Measurements from ENCODE around the gene C1QL2.
A peak's percentile ranks its signal among the peaks of the same experiment; 100 is the strongest.

Gene C1QL2

GRCh38 chr2:119178776-119179175 is 20.2 kb upstream of the C1QL2 start:
- no peak for DNase-seq

GRCh38 chr2:119177838-119178190 is 19.3 kb upstream of the C1QL2 start:
- no peak for DNase-seq

GRCh38 chr2:119177171-119177837 is 18.8 kb upstream of the C1QL2 start:
- no peak for DNase-seq

- DNase-seq: no peak
These were observed 17.0 kb upstream of the C1QL2 start for GRCh38 chr2:119175517-119175916.

GRCh38 chr2:119174993-119175347 is 16.4 kb upstream of the C1QL2 start:
- no peak for DNase-seq

GRCh38 chr2:119174216-119174992 is 15.9 kb upstream of the C1QL2 start:
- peak; percentile 51 for DNase-seq

- DNase-seq: no peak
These were observed 15.1 kb upstream of the C1QL2 start for GRCh38 chr2:119173556-119174060.

- no peak for DNase-seq
These were observed 12.0 kb upstream of the C1QL2 start for GRCh38 chr2:119170504-119170903.

GRCh38 chr2:119169717-119170116 is 11.2 kb upstream of the C1QL2 start:
- no peak for DNase-seq

GRCh38 chr2:119160361-119160990 is 1.9 kb upstream of the C1QL2 start:
- no peak for DNase-seq

GRCh38 chr2:119157850-119158511 is 570 bp downstream of the C1QL2 start:
- DNase-seq: no peak

GRCh38 chr2:119156891-119157773 is 1.4 kb downstream of the C1QL2 start:
- no peak for DNase-seq

- no peak for DNase-seq
These were observed 2.3 kb downstream of the C1QL2 start for GRCh38 chr2:119156105-119156890.

GRCh38 chr2:119155633-119156032 is 2.9 kb downstream of the C1QL2 start:
- DNase-seq: no peak

GRCh38 chr2:119154076-119154475 is 4.5 kb downstream of the C1QL2 start:
- no peak for DNase-seq

- DNase-seq: no peak
These were observed 8.9 kb downstream of the C1QL2 start for GRCh38 chr2:119149611-119150010.

GRCh38 chr2:119147776-119148715 is 10.5 kb downstream of the C1QL2 start:
- DNase-seq: no peak

GRCh38 chr2:119144806-119145205 is 13.7 kb downstream of the C1QL2 start:
- DNase-seq: no peak

- DNase-seq: no peak
These were observed 15.7 kb downstream of the C1QL2 start for GRCh38 chr2:119142824-119143223.

- DNase-seq: no peak
These were observed 21.0 kb downstream of the C1QL2 start for GRCh38 chr2:119137502-119137901.

Measured in activated naive CD4-positive, alpha-beta T cell treated with Interleukin-2 at 50 U/mL for 16 hours (primary cell).